Measurements from ENCODE around the gene YIF1A.

YIF1A gene

DNA sequence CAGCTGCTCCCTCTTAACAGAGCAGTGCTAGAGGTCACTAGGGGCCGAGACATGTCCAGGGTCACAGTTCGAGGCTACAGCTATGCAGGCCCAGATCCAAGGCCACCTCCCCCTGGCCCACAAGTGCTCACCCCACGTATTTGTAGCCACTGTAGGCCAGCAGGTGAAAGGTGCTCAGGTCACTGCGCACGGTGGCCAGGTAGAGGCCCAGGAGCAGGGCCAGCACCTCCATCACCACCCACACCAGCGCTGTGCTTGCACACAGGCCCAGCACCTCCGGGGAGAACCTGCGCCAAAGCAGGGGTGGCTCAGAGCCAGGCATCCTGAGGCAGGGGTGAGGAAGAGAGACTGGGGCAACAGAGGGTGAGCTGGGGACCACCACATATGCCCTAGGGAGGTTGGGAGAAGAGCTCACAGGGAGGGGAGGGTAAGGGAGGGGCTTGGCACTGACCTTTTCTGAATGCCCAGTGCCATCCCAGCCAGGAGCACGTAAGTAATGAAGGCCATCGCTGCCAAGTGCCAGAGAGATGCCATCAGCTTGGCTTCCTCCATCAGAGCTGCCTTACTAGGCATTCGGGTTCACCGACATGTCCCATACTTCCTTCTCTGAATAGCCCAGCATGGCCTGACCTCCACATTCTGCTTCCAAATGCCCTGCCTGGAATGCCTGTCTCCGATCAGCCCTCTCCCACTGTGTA lies 3.5 kb downstream of the YIF1A start:
- in situ Hi-C loops (cut with MboI; ENCODE audit: low sequenced_read_pairs, unreplicated experiment), result no loop called here
- TF ChIP-seq, protein P1, sequence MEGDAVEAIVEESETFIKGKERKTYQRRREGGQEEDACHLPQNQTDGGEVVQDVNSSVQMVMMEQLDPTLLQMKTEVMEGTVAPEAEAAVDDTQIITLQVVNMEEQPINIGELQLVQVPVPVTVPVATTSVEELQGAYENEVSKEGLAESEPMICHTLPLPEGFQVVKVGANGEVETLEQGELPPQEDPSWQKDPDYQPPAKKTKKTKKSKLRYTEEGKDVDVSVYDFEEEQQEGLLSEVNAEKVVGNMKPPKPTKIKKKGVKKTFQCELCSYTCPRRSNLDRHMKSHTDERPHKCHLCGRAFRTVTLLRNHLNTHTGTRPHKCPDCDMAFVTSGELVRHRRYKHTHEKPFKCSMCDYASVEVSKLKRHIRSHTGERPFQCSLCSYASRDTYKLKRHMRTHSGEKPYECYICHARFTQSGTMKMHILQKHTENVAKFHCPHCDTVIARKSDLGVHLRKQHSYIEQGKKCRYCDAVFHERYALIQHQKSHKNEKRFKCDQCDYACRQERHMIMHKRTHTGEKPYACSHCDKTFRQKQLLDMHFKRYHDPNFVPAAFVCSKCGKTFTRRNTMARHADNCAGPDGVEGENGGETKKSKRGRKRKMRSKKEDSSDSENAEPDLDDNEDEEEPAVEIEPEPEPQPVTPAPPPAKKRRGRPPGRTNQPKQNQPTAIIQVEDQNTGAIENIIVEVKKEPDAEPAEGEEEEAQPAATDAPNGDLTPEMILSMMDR (IDR thresholded peaks at IDR 0.05; ENCODE audit: borderline replicate concordance, control extremely low read depth, extremely low read depth, insufficient read depth, missing control alignments), result no peak
- DNase-seq (ENCODE audit: low spot score), result no peak

DNA sequence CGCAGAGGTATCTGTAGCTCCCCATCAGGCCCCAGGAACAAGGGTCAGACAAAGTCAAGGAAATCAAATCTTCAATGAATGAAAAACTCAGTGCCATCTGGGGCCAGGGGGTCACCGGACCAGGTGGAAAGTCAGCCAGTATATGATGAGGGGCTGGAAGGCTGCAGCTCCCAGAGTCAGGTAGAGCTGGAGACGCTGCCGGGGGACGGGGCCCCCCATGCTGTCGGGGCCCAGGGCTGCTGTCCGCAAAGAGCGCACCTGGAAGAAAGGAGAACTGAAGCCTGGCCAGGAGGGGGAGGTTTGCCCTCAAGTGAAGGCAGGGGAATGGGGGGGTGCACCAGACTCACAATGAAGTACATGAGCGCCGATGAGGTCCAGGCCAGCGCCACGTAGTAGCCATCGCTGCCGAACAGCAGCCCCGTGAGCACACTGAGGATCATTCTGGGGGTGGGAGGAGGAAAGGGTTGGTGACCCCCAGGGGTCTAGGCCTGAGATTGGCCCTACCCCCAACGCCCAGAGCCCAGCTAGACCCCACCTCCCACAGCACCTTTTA lies 4.3 kb downstream of the YIF1A start:
- TF ChIP-seq, protein P1 (IDR thresholded peaks at IDR 0.05; ENCODE audit: borderline replicate concordance, control extremely low read depth, extremely low read depth, insufficient read depth, missing control alignments), result no peak
- no peak for DNase-seq (ENCODE audit: low spot score)
- in situ Hi-C loops (cut with MboI; ENCODE audit: low sequenced_read_pairs, unreplicated experiment), result no loop called here

DNA sequence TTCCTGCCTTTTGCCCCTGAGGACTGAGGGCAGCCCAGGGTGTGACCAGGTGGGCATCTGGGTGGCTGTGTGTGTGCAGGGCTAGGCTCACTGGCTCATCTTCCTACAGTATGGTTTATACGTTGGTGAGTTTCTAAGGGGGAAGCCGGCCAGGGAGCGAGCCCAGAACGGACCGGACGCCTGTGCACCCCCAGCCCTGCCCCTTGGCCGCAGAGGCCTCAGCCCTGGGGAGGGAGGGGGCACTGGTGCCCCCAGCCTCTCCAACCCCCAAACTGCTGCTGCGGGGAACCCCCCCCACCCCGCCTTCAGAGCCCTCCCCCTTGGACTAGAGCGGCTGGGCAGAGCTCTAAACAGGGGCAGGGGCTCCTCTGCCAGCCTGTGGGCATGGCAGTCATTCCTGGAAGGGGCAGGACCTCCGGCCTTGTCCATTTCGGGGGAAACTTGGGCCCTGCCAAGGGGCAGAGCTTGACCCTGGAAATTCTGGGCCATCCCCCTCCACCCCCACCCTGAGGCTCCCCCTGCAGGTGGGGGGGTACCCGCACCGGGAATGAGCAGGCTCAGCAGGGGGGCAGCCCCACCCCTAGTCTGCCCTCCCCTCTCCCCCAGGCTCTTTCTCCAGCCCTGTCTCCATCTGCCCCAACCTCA lies 5.4 kb downstream of the YIF1A start:
- TF ChIP-seq, protein P1 (IDR thresholded peaks at IDR 0.05; ENCODE audit: borderline replicate concordance, control extremely low read depth, extremely low read depth, insufficient read depth, missing control alignments), result no peak
- in situ Hi-C loops (cut with MboI; ENCODE audit: low sequenced_read_pairs, unreplicated experiment), result no loop called here
- no peak for DNase-seq (ENCODE audit: low spot score)

DNA sequence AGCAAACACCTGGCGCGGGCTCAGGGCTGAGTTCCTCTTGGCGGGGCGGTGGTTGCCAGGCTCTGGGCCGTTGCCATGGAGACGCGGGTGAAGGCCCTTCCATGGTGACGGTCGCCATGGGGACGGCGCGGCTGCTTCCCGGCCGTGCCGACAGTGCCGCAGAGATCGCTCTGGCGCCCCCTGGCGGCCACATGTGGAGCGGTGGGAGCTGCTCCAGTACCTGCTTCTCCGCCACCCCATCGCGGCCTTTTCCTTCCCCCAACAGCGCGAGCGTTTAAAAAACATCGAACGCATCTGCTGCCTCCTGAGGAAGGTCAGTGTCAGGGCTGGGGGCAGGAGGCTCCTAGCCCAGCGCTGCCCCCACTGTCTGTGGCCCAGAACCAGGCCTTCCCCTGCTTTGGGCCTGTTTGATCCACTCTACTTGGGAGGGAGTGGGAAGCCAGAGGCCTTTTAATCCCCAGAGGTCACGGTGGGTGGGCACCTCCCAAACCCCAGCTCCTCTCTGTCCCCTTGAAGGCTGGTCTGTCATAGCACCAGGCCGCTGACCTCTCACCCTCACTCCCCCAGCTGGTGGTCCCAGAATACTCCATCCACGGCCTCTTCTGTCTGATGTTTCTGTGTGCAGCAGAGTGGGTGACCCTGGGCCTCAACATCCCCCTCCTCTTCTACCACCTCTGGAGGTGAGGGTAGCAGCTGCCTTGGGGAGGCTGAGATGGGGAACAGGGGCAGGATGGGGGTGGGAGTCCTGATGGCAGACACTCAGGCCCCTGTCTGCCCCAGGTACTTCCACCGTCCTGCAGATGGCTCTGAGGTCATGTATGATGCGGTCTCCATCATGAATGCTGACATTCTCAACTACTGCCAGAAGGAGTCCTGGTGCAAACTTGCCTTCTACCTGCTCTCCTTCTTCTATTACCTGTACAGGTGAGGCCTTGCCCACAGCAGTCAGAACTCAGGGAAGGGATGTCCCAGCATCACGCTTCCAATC lies 6.2 kb downstream of the YIF1A start:
- peak; percentile 99 for DNase-seq (ENCODE audit: low spot score)
- TF ChIP-seq, protein P1 (IDR thresholded peaks at IDR 0.05; ENCODE audit: borderline replicate concordance, control extremely low read depth, extremely low read depth, insufficient read depth, missing control alignments), result peak; percentile 97
- in situ Hi-C loops (cut with MboI; ENCODE audit: low sequenced_read_pairs, unreplicated experiment), result no loop called here

DNA sequence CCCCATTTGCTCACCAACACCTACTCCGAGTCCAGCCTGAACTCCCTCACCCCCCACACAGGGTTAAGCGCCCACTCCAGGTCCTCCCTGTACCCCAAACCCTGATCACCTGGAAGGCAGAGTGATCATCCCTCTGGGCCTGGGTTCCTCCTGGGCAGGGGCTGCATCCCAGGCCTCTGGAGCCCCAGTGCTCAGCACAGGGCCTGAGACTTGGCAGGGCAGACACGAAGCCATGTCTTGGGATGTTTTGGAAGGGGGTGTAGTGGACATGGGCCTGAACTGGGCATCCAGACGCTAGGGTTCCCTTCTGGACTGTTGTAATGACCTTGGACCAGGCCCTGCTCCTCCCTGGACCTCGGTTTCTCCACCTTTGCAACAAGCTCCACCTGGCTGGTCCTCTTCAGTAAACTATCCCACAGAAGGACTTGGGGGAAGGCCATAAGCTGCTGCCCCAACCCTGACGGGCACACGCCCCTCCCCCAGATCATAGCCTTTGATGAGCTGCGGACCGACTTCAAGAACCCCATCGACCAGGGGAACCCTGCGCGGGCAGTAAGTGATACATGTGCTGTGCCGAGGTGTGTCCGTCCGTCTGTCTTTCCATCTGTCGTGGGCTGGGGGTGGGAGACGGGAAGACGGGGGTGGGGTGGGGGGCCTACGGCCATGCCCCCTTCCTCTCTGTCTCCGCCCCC lies 7.0 kb downstream of the YIF1A start:
- TF ChIP-seq, protein P1 (IDR thresholded peaks at IDR 0.05; ENCODE audit: borderline replicate concordance, control extremely low read depth, extremely low read depth, insufficient read depth, missing control alignments), result no peak
- in situ Hi-C loops (cut with MboI; ENCODE audit: low sequenced_read_pairs, unreplicated experiment), result no loop called here
- DNase-seq (ENCODE audit: low spot score), result no peak
